GM21528 (cell line): ENCODE data around the gene THUMPD1.
"Not testable (repeated sequence)": the region's sequence is repeated elsewhere in the genome, so short reads cannot be mapped to it uniquely, and the experiment has no call there.

Experiments
- ATAC-seq: cut with Tn5 transposase; IDR thresholded peaks from one replicate; pipeline ENCODE4 v1.9.1; 2021; ENCODE audit warnings: mild to moderate bottlenecking, moderate library complexity; ENCODE audit not compliant: unreplicated experiment, low FRiP score

Gene THUMPD1, protein sequence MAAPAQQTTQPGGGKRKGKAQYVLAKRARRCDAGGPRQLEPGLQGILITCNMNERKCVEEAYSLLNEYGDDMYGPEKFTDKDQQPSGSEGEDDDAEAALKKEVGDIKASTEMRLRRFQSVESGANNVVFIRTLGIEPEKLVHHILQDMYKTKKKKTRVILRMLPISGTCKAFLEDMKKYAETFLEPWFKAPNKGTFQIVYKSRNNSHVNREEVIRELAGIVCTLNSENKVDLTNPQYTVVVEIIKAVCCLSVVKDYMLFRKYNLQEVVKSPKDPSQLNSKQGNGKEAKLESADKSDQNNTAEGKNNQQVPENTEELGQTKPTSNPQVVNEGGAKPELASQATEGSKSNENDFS

DNA sequence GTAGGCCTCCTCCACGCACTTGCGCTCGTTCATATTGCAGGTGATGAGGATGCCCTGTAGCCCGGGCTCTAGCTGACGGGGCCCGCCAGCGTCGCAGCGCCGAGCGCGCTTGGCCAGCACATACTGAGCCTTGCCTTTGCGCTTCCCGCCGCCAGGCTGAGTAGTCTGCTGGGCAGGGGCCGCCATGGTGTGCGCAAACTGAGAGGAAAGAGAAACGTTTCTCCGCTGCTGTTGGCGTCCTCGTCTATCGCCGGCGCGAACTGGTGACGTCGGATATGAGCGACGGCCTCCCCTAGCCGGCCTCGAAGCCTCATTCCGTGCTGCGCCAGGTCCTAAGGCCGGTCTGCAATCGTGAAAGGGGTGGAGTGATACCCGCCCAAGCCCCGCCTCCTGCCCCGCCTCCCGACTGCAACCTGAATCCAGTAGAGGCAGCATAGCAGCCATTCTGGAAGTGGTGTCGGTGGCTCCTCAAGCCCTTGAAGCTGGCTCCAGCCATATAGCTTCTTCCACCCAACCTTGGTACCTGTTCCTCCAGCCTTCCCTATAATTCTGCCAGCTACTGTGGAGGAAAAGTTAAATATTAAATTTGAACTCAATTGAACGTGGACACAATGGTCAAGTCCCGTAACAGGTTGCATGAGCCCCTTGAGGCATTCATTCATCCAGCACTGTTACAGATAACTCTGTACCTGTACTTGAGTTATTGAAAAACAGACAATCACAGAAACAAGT is at the start of gene THUMPD1:
Gene THUMPD1, minus strand, starts transcription at position 265 of the 732 bp plus-strand sequence. Its CDS starts 79 bp downstream, at position 186.
- ATAC-seq = peak; percentile 88

DNA sequence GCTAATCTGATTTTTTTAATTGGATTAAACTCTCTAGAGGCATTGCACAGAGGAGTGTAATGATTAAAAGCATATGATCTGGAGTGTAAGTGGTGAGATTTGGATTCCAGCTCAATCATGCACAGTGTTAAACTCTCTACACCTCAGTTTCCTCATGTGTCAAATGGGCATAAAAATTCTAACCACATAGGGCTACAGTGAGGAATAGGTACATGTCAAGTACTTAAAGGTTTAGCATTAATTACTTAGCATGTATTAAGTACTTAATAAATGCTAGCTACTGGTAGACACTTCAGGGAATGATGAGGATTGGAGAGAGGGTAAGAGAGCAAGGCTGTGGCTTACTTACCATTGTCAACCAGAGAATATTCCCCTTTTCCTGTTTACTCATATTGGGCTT is 47.5 kb upstream of the THUMPD1 start:
- ATAC-seq = no peak

DNA sequence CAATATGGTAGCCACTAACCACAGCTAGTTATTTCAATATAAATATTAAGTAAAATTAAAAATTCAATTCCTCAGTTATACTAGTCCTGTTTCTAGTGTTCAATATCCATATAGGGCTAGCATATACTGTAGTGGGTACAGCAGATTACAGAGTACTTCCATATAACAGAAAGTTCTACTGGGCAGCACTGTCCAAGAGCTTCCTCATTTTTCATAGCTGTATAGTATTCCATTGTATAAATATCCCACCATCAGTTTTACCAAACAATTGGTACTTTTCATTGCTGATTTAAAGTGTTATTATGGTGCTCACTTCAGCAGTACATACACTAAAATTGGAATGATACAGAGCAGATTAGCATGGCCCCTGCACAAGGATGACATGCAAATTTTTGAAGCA is 42.6 kb upstream of the THUMPD1 start:
- ATAC-seq = no peak

DNA sequence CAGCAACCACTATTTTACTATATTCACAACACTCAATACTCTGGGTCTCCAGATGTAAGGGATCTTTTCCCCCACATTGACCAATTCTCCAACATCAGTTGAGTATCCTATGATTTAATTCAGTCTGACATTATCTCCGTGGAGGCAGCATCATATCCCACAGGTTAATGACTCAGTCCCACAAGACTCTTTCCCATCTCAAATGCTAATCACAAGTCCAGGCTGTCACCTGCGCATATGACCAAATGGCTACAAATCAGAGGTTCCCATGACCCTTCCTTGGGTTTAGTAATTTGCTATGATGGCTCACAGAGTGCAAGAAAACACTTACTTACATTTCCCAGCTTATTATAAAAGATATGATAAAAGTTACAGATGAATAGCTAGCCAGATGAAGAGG is 40.9 kb upstream of the THUMPD1 start:
- ATAC-seq = no peak

DNA sequence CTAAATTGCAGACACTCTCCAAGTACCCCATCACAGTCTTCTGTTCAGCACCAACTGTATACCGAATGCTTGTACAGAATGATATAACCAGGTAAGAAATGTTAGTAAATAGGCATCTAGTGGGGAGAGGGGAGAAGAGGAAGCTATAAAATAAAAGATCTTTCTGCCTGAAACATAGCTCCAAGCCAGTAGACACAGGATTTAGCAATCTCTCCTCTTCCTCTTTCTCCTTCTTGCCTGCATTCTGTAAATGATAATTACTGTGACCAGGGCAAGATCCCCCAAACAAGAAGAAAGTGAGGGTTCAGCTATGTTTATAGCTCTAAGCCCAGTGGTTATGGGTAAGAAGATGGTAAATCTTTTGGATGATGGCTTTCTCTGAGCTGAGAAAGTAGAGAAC is 40.1 kb upstream of the THUMPD1 start:
- ATAC-seq = no peak

DNA sequence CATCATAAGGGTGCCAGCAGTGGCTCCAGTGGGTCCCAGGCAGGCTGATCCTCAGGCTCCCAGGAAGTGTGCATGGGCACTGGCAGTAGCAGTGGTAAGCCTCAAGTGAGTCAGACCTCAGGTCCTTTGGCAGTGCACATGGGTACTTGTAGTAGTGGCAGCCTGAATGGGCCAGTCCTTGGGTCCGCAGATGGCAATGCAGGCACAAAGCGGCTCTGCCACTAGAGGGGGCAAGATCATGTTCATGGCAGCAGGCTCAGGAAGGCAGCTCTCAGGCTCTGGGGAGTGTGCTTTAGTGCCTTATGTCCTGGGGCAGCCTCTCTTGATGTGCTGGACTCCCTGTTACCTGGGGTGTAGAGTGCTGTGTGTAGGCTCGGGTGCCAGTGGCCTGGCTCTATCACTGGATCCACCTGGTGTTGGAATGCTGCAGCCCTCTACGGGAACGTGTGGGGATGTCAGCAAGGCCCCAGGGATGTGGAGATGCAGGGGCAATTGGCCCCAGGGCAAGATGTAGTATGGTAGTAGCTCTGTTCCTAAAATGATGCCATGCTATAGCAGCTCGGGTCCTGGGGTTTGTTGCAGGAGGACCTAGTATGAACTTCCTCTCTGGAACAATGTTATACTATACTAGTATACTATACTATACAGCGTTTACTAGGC is 33.2 kb upstream of the THUMPD1 start:
- ATAC-seq = peak; percentile 66

DNA sequence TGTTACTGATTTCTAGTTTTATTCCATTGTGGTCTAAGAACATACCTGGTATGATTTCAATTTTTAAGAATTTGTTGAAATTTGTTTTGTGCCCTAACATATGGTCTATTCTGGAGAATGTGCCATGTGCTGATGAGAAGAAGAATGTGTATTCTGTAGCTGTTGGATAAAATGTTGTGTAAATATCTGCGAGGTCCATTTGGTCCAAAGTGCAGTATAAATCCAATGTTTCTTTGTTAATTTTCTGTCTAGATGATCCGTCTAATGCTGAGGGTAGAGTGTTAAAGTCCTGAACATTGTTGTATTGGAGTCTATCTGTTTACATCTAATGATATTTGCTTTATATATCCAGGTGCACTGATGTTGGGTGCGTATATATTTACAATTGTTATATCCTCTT is 32.1 kb upstream of the THUMPD1 start:
- no peak for ATAC-seq

DNA sequence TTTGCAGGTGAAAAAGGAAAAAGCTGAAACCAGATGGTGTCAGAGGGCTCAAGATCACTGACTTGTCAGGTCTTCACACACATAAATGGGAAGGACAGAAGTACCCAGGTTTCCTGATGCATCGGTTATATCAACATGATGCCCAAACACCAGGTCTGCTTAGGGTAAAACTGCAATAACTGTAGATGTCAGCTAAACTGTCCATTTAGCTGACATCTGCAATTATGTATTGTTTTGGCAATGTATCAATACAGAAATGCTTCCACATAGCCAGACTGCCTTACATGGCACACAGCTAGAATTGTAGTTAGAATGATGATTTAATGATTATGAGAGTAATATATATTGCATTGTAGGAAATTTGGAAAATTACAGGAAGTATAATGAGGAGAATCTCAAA is 27.2 kb upstream of the THUMPD1 start:
- no peak for ATAC-seq

DNA sequence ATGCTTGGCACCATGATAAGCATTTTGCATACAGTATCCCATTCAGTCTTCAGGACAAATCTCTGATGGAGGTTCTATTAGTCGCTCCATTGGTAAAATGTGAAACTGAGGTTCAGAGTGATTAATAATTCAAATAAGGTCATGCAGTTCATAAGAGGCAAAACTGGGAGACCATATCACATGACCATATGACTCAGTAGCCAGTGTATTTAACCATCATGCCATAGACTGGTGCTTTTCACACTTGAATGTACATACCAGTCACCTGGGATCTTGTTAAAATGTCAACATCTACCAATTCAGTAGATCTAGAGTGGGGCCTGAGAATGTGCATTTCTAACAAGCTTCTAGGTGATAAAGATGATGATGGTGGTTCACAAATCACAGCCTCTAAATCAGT is 26.5 kb upstream of the THUMPD1 start:
- no peak for ATAC-seq

DNA sequence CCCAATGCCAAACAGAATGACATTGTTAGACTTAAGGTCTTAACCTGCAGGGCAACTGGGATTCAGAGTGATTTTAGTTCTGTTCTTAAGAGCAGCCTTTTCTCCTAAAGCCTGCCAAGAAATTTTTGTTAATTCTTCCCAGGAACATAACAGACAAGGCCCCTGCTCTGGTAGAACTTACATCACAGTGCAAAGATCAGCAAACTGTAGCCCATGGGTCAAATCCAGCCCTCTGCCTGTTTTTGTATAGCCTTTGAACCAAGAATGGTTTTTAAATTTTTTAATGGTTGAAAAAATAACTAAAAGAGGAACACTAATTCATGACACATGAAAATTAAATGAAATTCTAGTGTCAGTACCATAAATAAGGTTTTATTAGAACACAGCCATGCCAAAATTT is 26.0 kb upstream of the THUMPD1 start:
- no peak for ATAC-seq

DNA sequence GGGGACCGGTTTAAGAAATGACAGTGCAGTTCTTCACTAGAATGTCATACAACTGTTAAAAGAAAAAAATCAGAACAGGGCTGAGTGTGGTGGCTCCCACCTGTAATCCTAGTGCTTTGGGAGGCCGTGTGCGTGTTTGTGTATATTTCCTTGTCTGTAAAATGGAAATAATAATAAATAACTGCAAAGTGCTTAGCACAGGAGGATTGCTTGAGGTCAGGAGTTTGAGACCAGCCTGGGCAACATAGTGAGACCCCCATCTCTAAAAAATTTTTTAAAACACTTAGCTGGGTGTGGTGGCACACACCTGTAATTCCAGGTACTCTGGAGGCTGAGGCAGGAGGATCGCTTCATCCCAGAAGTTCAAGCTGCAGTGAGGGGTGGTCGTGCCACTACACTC is 24.7 kb upstream of the THUMPD1 start:
- no peak for ATAC-seq

DNA sequence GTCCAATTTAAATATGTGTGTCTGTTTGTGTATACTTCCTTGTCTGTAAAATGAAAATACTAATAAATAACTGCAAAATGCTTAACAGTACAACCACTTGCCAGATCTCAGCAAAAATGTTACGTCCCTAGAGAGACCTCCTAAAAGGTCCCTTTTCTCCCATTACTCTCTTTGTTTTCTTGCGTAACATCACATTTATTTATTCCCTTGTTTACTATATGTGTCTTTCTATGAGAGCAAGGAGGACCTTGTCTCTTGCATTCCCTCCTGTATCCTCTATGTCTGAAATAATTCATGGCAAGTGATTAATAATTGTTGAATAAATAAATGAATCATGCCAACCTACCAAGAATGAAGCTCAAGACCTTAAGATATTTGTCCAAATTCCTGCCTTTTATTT is 24.1 kb upstream of the THUMPD1 start:
- no peak for ATAC-seq

DNA sequence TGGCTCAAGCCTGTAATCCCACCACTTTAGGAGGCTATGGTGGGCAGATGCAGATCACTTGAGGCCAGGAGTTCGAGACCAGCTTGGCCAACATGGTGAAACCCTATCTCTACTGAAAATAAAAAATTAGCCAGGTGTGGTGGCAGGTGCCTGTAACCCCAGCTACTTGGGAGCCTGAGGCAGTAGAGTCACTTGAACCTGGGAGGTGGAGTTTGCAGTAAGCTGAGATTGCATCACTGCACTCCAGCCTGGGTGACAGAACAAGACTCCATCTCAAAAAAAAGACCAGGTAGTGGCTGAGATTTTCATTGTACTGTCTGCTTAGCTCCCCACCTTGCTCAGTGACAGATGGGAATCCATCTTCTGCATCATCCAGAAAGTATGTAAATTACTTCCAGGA is 22.8 kb upstream of the THUMPD1 start:
- ATAC-seq = not testable (repeated sequence)

DNA sequence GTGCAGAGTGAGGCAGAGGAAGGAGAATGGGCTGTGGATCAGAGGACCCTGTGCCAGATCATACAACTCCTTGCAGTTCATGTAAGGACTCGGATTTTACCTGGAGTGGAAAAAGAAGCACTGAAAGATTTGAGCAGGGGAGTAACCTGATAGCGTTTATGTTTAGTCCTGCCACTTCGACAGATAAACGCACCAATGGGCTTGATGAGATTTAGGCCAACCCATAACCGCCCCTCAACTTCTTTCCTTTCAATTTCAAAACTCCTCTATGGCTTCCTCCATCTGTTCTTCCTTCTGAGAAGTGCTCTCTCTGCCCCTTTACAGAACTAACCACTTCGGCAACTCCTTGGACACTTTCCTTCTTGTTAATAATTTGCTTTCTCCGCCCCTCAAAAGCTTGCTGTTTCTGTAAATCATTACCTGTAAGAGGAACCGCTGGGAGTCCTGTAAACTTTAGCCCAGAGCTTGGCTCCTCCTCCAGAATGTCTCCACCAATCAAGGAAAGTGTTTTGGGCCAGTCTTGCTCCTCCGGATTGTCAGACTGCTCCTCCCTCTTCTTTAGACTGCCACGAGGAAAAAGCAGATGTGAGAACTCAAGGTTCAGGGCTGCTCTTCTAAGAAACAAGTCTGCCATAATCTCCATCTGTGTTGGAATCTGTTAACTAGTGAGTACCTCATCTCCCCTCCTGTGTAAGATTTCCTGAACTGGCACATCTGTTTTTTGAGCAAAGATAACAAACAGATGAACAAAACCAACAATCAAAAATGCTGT is 22.0 kb upstream of the THUMPD1 start, which contains the start of gene ACSM3:
Gene ACSM3, plus strand, starts transcription at position 554 of the 772 bp plus-strand sequence. CDS start 6,021 bp downstream, outside the sequence.
- ATAC-seq = peak; percentile 98

DNA sequence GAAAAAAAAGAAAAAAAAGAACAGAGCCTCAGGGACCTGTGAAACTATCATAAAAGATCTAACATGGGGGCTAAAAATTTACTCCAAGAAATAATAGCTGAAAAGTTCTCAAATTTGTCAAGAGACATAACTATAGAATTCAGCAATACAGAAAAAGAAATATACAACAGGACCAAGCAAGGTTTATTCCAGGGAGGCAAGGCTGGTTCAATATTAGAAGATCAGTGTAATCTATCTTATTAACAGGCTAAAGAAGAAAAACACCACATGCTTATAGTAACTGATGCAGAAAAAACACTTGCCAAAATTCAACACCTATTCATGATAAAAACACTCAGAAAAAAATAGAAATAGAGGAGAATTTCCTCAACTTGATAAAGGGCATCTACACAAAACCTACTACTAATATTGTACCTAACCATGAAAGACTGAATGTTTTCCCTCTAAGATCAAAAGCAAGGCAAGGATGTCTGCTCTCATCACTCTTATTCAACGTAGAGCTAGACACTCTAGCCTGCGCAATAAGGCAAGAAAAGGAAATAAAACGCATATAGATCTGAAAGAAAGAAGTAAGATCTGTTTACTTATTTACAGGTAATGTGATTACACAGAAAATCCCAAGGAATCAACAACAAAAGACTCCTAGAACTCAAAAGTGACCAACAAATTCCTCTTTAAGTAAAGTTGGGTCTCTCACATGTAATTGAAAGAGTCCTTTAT is 20.9 kb upstream of the THUMPD1 start:
- no peak for ATAC-seq

DNA sequence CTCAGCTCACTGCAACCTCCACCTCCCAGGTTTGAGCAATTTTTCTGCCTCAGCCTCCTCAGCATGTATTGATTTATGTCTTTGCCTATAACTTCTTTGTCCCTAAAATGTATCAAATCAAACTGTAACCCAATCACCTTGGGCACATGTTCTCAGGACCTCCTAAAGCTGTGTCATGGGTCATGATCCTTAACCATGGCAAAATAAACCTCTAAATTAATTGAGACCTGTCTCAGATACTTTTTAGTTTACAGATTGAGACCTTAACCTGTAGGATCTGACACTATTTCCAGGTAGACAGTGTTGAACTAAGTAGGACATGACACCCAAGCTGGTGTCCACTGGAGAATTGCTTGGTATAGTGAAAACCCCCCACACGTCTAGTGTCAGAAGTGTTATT is 19.6 kb upstream of the THUMPD1 start:
- ATAC-seq = no peak

DNA sequence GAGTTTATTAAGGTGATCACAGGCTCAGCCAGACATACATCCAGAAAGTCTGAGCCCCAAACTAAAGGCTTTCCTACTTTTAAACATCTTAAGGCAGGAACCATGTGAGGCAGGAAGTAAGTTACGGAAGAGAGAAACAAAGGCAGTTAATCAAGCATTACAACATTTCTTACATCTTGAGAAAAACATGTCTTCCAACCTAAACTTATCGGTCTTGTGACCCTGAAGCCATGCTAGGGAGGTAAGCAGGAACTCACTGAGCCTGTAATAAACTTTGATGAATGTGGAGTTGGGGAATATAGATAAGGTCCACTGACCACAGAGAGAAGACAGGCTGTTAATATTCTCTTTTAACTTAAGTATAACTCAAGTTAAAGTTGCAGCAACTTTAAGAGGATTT is 18.7 kb upstream of the THUMPD1 start:
- no peak for ATAC-seq

DNA sequence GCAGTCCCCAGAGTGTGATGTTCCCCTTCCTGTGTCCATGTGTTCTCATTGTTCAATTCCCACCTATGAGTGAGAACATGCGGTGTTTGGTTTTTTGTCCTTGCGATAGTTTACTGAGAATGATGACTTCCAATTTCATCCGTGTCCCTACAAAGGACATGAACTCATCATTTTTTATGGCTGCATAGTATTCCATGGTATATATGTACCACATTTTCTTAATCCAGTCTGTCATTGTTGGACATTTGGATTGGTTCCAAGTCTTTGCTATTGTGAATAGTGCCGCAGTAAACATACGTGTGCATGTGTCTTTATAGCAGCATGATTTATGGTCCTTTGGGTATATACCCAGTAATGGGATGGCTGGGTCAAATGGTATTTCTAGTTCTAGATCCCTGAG is 14.2 kb upstream of the THUMPD1 start:
- ATAC-seq = not testable (repeated sequence)

DNA sequence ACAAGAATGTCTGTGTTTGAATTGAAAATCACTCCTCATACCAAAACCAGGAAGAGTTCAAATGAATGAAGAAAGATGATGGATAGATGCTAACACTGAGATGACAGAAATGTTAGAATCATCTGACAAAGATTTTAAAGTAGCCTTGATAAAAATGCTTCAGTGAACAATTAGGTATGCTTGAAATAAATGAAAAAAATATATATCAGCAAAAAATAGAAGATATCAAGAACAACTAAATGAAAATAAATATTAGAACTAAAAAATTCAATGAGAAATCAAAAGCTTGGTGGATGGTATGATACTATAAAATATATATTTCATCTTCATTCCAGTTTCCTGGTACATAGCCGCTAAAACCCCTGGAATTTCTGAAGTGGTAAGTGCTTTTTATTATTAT is 13.6 kb upstream of the THUMPD1 start:
- ATAC-seq = no peak

DNA sequence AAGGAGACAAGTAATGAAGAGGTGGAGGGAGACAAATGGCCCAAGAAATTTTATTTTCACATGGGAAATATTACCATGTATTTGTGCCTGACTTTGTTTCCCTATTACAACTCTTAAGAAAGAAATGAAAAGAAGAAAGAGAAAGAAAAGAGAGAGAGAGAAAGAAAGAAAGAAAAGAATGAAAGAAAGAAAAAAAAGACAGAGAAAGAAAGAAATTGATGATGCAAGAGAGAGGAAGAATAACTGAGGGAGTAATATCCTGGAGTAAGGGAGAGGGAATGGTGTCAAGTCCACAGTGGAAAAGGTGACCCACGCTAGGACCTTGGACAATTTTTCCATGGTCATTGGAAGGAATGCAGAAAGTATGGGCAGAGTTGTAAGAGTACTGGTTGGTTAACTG is 12.1 kb upstream of the THUMPD1 start:
- ATAC-seq = no peak
